CD4-positive, alpha-beta T cell treated with Interleukin-1 beta for 1 hour (primary cell): ENCODE measurements around the gene FAM20A.
"Not testable (repeated sequence)": the region's sequence is repeated elsewhere in the genome, so short reads cannot be mapped to it uniquely, and the experiment has no call there.

ENCODE experiments used
- DNase-seq, 2 donors: peaks; one replicate each; pipeline ENCODE4 v3.0.0-alpha.2; 2020 to 2022

FAM20A gene

DNA sequence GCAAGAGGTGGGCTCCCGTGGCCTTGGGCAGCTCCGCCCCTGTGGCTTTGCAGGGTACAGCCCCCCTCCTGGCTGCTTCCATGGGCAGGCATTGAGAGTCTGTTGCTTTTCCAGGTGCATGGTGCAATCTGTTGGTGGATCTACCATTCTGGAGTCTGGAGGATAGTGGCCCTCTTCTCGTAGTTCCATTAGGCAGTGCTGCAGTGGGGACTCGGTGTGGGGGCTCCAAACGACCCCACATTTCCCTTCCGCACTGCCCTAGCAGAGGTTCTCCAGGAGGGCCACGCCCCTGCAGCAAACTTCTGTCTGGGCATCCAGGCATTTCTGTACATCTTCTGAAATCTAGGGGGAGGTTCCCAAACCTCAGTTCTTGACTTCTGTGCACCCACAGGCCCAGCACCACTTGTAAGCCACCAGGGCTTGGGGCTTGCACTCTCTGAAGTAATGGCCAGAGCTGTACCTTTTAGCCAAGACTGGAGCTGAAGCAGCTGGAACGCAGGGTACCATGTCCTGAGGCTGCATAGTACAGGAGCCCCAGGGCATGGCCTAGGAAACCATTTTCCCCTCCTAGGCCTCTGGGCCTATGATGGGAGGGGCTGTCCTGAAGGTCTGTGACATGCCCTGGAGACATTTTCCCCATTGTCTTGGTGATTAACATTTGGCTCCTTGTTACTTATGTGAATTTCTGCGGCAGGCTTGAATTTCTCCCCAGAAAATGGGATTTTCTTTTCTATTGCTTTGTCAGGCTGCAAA, 82.9 kb downstream of the FAM20A start:
- no peak for DNase-seq

DNA sequence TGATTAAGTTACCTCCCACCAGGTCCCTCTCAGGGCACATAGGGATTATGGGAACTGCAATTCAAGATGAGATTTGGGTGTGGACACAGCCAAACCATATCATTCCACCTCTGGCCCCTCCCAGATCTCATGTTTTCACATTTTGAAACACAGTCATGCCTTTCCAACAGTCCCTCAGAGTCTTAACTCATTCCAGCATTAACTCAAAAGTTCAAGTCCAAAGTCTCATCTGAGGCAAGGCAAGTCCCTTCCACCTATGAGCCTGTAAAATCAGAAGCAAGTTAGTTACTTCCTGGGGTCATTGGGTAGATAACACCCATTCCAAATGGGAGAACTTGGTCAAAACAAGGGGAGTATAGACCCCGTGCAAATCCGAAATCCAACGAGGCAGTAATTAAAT, 83.6 kb downstream of the FAM20A start:
- DNase-seq = not testable (repeated sequence)

DNA sequence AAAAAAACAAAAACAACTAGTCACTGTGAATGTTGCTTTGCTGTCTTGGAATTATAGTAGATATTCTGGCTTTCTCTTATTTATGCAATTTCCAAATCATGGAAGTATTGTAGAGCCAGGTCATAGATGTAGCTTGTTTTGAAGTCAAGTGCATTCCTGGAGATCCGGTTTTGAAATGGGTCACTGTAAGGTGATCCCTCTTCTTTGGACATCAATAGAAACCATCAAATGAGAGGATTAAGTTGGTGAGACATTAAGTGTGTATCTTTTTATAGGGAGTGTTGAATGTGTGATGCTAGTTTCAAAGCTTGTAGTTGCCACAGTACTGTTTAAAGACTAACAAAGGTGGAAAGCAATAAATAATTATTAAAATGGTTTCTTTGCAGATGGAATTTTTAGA, 84.4 kb downstream of the FAM20A start:
- DNase-seq = no peak

DNA sequence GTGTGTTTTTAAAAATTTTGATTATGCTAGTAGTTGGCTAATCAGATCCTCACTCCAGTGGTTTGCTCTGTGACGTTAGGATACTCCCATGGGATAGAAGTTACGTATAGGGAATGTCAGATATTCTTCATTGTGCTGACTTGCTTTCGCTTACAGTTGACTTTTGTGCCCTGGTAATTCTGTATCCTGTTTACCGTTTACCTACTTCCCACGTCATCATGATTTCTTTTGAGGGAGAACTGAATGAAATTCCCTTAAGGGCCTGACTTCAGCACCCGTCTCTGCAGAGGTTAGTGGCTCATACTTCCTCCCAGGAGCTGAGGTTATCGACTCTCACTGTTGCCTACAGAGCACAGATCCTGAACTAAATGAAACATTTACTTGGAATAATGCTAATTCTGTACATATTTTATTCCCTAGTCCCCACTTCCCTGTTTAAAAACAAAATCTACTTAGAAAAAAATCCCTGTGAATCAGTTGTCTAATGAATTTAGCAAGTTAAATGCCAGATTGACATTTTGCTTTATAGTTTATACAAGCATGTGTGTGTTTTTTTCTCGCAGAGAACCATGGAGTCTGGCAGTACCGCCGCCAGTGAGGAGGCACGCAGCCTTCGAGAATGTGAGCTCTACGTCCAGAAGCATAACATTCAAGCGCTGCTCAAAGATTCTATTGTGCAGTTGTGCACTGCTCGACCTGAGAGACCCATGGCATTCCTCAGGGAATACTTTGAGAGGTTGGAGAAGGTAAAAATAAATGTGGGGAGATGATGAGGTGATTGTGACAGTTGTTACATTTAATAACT, 86.1 kb downstream of the FAM20A start:
- no peak for DNase-seq

DNA sequence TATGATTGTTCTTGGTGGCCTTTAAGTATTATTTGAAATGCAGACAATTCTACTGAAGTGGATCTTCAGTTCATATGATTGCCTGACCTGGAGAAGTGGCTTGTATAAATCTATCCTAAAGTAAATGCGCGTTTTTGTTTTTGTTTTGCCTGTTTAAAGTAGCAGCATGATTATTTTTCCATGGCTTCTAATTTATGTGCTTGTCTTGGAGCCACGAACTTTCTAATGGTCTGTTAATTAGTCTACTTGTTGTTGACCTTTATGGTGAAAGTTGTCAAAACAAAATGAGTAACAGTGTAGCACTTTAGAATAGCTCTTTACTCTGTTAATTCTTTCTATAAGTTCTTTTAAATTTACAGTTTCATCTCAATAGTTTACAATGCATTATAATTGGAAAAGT, 87.2 kb downstream of the FAM20A start:
- no peak for DNase-seq

DNA sequence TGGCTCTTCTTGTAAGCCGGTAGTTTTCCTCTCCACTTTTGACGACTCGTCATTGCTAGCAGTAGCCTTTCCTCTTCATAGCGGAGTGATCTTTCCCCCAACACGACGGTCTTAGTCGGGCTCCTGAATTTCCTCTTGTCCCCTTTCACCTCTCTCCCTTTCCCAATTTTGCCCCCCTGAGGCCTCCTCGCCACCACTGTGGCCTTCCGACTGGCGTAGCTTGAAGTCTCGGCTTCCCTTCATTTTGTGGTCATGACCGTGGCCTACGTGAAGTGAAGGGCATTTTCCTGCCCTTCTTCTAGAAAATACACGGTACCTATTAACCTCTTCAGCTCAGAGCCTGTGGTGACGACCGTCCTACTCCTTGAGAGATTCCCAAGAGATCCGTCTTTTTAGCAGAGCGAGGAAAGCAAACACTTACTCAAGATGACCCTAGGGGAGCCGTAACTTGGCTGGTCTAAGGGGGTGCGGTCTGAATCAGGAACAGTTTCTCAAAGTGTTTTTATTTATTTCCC, 88.2 kb downstream of the FAM20A start:
- DNase-seq = peak in 1 of 2 donors; percentile 12

DNA sequence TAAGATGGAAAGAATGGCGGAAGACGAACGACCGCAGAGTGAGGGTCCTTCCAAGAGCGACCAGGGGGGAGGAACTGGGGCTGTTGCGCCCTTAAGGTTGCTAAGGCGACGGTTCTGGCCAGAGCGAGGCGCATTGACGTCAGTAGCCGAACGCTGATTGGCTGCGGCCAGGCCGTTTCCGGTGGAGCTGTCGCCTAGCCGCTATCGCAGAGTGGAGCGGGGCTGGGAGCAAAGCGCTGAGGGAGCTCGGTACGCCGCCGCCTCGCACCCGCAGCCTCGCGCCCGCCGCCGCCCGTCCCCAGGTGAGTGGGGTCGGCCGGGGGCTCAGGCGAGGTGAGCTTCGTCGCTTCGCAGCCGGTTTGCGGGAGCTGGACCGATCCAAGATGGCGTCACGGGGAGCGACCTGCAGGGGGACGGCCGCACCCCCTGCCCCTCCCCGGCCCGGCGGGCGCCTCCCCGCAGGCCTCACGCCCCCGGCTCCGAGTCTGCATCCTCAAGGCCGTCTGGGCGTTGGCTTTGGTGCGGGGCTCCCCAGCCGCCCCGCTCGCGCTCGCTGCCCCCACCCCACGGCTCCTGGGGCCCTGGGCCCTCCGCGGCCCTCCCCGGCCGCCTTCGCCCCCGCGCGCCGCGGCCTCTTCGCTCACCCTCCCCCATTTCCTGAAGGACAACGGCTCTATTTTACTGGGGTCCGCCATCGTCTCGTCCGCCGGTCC, 88.8 kb downstream of the FAM20A start, which contains the start of gene PRKAR1A:
PRKAR1A (plus strand) TSS at position 184 of the 713 bp plus-strand sequence. CDS start 2,970 bp downstream, outside the sequence.
- peak; percentile 93 to 95 for DNase-seq

DNA sequence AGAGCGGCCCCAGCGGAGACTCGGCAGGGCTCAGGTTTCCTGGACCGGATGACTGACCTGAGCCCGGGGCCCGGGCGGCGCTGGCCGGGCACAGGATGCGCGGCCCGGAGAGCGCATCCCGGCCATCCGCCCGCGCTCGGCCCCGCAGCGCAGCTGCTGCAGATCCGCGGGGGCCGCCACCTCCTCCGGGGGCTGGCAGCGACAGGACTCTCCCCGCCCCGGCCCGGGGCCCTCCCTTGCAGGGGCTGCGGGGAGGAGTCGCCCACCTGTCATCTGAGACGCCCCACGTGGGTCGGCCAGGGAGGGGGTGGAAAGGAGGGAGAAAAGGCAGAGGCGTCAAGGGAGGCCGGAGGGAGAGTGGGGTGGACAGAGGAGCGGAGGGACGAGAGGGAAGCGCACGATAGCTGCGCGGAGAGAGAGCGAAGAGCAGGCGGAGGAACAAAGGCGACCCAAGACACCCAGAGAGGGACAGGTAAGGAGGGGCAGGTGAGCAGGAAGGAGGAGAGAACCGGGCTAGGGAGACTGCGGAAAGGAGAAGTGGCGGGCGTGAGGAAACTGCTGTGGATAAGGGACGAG, 89.4 kb downstream of the FAM20A start:
- peak; percentile 78 to 81 for DNase-seq

DNA sequence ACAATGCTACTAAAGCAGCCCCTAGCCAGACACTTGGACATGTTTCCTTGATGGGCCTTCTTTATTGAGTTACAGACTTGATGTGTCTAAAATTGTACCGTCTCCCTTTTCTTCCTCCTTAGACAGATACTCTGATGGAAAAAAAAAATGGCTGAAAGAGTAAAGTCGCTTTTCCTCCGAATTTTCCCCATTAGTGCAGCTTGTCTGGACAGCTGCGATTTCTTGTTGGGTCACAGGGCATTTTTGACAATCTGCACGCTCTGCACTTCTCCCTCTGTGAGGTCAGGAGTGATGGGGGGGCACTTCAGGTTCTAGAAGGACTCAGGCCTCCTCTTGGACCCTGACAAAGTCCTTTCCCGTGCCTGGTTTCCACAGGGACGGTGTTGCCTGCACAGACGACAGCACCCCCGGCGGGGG, 89.9 kb downstream of the FAM20A start:
- DNase-seq = no peak

DNA sequence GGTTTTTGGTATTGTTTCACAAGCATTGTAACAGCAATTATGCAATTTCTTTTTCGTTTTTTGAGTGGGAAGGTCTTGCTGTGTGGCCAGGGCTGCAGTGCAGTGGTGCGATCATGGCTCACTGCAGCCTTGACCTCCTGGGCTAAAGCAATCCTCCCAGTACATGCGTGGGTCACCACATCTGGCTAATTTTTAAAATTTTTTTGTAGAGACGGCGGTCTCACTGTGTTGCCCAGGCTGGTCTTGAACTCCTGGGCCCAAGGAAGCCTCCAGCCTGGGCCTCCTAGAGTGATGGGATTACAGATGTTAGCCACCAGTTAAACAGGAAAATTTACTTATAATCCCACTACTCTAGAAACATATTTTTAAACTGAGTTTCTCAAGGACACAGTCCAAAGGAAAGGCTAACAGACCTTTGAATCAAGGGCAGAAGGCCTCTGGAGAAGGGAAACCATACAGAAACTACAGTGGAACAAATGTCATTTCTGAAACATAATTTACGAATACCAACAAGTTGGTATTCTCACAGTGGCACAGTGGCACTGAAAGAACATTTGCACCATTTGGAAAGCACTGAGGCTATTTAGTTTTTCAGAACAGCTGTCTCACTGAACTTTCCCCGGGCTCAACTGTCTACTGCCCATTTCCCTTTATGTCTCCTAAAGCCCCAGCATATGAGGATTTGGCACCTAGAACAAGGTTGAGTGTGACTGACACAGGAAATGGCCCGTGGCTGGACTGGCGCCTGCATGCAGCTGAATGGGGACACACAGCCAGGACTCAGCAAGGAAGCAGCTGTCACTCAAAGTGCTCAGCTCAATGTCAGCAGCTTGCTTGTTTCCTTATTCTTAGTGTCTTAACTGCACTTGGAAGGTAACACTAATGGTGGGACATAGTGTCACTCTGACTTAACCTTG, 91.8 kb downstream of the FAM20A start:
- peak; percentile 28 to 49 for DNase-seq

DNA sequence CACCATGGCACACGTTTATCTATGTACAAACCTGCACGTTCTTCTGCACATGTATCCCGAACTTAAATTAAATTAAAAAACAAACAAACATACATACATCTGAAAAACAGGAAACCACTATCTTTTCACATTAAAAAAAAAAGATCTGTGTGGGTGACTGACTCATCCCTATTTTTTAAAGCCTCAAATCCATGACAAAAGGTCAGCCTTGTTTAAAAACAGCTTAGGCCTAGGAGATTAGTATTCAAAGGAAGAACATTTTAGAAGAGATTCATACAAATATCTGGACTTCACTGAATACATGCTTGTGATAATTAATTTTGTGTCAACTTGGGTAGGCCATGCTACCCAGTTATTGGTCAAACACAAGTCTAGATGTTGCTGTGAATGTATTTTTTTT, 93.6 kb downstream of the FAM20A start:
- DNase-seq = no peak

DNA sequence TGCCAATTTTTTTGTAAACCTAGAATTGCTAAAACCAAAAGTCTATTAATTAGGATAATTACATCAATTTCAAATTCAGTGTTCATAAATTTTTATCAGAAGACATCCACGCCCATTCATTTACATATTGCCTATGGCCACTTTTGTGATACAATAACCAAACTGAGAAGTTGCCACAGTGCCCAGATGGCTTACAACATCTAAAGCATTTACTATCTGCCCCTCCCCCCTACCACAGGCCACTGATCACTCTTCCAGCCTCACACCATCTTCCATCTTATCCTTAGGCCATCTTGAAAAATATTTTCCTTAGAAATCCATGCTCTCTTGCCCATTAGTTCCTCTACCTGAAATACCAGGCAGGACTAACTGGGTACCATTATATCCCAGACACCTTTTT, 95.2 kb downstream of the FAM20A start:
- no peak for DNase-seq

DNA sequence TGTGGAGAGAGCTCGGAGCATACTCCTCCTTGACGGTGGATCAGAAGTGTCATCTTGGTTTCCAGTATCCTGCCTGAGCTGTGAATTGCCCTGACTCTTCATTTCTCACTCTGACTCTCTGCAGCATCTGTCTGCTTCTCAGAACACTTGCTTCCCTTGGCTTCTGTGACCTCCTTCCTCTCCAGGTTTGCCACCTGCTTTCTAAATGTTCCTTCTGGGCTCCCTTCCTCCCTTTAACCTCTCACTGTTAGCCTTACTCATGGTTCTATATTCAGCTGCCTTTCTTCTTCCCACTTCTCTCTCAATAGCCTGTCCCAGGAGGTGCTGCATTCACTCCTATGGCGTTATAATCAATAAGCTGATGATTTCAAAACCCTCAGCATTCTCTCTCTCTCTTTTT, 100.1 kb downstream of the FAM20A start:
- DNase-seq = no peak

DNA sequence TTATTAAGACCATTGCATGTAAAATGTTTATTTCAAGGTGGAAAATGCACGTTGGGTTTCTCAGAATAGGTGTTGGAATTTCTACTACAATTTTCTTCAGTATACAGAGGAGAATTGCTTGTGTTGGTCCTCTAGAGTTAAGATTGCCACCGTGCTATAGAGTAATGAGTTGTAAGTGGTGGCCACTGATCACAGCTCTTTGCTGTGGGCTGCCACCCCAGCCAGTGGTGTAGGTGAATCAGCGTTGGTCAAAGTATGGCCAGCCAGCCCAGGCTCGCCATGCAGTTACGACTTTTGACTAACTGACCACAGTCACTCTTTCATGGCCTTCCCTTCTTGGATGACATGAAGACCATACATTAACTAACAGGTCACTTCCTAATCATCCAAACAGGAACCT, 101.6 kb downstream of the FAM20A start:
- DNase-seq = no peak

DNA sequence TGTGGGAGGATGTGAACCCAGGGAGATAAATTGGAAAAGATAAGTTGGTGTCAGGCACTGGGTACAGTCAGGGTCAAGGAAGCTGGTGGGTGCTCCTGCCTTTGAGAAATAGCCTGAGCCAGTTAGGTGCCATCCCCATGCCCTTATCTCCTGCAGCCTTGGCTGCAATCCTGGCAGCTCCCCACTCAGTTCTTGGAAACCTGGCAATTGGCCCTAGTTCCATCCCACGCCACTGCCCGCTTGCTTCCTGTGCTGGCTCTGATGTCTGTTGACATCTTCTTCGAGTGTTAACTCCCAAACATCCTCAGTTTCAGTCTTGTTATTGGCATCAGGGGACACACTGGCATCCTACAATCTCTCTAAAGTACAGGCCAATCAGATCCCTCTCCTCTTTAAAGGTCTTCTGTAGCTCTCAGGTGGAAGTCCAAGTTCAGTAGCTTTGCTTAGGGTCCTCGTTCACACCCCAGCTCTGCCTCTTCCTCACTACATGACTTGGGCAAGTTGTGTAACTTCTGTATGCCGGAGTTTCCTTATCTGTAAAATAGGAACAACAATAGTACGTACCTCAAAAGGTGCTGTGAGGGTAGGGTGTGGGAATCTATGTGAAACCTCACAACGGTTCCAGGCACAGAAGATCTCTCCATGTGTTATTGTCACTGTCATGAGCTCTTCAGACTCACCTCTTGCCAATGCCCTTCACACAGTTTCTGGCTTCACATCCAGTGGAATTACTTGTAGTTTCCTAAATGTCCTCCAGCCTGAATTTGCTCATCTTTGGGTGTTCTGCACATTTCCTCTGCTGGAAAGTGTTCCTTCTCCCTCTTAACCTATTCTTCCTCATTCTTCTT, 102.5 kb downstream of the FAM20A start:
- DNase-seq = no peak

DNA sequence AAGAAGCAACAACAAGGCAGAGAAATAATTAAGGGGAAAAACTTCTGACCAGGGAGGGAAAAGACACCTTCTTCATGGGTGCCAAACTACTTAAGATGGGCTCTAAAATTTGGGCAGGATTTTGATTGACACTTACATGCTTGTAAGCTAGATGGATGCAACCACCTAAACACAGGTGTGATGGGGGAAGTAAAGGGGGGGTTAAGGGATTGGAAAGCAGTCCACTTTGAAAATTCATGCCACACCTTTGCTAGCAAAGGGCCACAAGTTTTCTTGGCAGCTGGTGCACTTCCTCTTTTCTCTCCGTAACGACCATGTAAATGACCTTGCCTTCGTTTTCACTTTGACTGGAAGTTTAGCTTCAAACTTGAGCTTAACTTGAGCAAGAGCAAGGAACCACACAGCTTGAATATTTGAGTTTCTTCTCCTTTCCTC, 103.3 kb downstream of the FAM20A start:
- peak in 1 of 2 donors; percentile 55 for DNase-seq

DNA sequence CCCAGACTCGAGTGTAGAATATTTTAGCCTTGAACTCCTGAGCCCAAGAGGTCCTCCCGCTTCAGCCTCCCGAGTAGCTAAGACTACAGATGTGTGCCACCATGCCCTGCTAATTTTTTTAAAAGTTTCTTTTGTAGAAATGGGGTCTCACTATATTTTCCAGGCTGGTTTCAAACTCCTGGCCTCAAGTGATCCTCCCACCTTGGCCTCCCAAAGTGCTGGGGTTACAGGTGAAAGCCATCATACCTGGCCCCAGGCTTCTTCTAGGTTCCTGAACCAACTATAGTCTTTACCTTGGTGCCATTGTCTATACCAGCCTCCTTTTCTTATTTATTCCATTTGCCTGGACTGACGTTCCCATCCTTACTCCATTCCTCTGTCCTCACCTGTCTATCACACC, 106.1 kb downstream of the FAM20A start:
- no peak for DNase-seq

DNA sequence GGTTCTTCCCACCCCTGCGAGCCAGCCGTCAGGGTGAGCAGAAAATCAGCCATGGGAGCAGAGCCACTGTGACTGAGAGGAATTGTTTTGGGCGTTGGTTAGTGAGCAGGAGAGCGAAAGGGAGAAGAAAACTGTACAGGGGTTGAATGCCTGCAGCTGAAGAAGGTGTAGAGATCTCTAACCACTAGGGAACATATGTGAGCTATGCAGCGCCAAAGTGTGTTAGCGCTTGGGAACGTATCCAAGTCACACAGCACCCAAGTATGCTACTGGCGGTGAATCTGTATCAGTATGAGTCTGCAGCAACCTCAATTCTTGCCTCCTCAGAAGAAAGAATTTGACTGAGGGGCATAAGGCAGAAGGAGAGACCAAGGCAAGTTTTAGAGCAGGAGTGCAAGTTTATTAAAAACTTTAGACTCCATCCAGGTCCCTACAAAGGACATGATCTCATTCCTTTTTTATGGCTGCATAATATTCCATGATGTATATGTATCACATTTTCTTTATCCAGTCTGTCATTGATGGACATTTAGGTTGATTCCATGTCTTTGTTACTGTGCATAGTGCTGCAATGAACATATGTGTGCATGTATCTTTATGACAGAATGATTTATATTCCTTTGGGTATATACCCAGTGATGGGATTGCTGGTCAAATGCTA, 108.6 kb downstream of the FAM20A start:
- DNase-seq = not testable (repeated sequence)

DNA sequence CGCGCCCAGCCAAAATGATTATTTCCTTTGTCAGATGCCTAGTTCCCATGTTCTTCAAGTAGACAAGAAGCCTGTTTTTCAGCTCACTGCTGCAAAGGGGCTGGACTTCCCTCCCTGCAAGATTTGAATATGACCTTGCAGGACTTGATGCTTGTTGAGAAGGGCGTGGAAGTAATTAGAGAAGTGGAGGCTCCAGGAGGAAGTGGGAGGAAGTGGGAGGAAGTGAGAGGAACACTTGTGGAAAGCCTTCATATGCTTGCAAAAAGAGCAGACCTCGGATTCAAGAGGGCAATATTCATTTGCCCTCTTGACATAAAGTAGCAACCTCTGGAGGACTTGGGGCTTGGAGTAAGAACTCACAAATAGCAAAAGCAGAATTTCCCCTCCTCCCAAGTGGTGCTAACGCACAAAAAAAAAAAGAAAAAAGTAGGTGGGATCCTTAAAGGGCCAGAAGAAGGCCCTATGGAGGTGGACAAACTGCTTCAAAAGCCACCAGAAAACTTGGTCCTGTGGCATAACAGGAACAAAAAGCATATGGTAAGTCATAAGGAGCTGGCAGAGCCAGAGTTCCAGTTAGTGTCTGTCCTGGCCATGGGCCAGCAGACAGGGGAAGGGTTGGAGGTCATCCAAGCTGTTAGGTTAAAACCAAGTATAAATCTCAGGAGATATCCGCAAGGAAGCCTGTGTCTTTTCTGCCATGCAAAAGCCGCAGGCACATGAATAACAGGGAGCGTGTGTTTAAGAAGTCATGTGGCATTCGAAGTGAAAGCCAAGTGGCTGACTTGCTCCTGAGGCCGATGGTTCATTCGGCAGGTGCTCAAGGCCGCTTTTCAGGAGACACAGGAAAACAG, 109.6 kb downstream of the FAM20A start:
- DNase-seq = peak in 1 of 2 donors; percentile 48
